HG02759 (cell line): ENCODE results near the gene LHPP.
A peak's percentile ranks its signal among the peaks of the same experiment; 100 is the strongest.

Experiments
- ATAC-seq: cut with Tn5 transposase; IDR thresholded peaks from one replicate; pipeline ENCODE4 v1.9.1; 2021; ENCODE audit warnings: mild to moderate bottlenecking, moderate library complexity; ENCODE audit not compliant: unreplicated experiment

The LHPP gene

DNA sequence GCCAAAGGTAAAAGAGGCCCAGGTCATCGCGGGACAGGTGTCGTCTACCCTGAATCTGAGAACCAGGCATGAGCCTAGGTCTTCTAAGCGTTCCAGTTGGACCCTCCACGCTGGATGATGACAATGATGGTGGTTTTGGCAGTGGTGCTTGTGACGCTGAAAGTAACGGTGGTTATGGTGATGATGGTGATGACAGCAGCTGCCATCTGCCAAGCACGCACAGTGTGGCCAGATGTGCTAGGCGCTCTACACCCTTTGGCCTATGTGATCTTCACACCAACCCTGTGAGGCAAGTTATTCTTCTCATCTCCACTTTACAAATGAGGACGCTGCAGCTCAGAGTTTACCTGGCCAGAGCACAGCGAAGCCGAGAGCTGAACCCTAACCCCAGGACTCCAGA lies 188.6 kb downstream of the LHPP start:
- no peak for ATAC-seq

DNA sequence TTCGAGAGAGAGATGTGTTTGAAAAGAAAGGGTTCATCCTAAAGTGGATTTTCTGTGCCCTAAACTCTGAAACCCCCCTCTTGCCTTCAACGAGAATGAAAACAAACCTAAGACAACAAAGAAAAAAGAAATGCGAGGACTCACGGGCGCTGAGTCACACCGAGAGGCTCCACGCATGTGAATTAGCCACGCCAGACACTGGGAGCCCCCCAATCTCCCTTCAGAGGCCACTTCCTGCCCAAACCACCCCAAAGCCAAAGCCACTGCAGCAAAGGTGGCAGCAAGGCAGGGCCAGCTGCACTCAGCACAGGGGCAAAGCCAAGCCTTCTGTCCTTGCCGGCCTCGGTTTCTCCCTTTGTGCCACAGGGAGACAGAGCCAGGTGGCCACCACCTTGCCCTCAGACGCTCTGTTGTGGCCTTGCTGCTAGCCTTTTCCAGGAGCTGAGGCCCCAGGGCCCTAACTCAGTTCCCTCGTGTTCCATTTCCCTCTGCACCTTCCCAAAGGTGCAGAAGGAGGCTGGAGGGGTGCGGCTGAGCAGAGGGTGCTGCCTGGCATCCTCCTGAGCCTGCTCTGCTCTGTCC lies 189.3 kb downstream of the LHPP start:
- peak; percentile 39 for ATAC-seq

DNA sequence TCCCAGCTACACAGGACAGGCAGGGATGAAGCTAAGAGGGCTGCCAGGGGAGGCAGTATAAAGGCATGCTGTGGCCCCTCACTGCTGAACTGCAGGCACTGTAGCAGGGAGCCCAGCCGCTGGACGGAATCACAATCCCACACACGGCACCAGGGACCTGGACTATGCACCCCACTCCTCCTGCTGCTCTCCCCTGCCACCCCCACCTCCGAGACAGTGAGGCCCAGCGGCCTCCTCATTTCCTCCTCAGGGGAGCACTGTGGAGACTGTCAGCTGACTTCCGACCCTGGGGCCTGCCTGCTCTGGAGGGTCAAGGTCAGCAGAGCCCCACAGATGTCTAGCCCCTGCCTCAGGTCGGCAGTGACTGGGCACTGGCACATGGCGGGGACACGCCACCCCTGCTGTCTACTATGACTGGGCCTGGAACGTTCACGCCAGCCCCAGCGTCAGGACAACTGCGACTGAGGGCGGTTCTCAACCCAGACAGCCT lies 189.8 kb downstream of the LHPP start:
- ATAC-seq, result no peak

DNA sequence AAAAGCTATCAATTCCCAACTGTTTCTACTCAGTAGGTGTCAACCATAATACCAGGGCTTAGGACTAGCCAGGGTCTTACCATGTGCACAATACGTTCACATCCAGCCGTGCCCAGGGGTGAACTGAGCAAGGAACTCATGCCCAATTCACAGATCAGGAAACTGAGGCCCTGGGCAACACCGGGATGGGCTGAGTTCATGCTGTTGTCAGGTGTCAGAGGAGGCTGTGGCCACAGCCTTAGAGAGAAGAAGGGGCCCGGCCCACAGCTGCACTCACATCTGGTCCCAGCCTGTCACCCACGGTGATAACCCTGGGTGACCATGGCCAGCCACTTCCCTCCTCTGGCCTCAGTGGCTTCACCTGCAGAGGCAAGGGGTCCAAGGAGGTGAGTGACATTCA lies 190.6 kb downstream of the LHPP start:
- ATAC-seq, result no peak

- ATAC-seq, result no peak
Observed at GRCh38 chr10:124652701-124653100, 191.1 kb downstream of the LHPP start.

- ATAC-seq, result no peak
Observed at GRCh38 chr10:124653311-124653710, 191.7 kb downstream of the LHPP start.

DNA sequence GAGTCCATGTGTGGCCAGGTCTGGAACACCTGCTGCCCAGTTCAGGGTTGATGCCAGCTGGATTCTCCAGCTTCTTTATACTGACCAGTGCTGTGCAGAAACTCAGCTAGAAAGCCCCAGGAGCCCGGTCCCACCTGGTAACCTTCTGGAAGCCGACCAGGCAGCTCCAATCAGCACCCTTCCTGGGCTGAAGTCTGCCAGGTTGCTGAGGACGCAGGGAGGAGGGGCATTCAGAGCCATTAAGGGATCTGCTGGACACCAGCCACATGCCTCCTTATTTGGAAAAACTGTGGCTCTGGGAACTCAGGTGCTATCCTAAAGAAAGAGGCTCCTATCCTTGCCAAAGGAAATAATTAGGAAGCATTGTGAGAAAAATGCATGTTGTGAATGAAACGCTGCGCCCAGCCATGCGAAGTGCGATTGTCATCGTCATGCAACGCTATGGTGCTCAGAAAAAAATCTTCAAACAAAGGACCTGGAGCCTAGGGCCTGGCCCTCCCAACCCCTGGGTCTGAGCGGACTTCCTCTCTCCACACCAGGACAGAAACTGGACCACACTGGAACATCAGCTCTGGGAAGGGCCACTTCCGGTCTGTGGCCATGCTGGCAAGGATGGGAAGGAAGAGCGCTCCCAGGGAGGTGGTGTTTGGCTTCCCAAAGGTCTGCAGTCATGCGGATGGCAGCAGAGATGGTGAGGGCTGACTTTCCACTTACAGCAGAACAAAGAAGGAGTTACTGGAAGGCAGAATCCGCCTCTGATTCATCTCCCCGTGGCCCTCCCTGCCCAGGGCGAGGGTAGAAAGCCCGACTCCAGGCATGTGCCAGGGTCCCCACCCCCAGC lies 192.4 kb downstream of the LHPP start:
- no peak for ATAC-seq

DNA sequence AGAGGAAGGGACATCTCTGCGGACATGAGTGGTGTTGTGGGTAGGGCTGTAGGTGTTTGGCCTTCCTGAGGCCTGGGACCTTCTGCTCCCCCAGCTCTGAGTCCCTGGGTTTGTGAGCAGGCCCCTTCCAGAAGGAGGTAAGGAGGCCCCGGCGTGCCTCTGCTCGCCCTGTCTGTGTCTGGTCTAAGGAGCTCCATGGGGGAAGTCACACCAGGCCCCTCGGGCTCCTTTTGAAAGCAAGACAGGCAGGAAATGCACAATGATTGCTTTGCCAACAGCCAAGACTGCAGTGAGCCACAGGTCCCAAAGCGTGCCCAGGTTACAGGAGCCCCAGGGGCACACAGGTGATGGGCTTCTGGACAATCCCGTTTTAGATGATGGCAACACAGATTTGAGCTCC lies 193.1 kb downstream of the LHPP start:
- ATAC-seq, result no peak

DNA sequence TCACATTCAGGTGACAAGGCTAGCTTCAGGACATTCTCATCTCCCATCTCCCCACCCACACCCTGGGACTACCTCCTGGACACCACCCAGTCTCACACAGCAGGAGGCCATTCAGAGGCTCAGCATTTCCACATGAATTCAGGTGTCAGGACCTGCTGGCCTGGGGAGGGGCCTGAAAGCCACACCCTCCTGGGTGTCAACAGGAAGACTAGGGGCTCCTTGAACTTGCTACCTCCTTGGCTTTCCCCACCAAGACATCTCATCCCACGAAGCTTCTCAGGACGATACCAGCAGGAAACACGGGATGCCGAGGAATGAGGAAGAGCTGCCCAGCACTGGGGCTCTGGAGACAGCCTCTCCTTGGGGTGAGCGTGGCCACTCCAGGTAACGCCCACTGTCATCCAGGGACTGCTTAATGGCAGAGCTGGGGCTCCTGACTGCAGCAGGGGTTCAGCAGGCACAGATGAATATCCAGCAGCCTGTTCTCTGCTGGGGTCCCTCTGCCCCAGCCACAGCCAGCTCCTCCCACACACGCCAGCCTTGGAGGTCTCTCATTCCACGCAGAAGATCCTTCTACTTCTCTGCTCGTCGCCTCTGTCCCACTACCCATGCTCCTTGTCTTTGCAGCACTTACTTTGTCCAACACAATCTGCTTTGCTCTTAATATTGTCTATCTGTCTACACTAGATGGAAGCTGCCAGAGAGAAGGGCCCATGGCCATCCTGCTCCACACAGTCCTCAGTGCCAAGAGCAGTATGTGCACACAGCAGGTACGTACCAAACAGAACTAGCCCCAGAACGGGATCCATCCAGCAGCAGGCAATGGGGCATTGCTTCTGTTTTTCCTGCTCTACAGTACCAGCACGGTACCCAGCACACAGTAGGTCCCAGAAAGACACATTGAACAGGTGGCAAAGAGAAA lies 193.8 kb downstream of the LHPP start:
- no peak for ATAC-seq

- ATAC-seq, result no peak
Observed at GRCh38 chr10:124656113-124656490, 194.5 kb downstream of the LHPP start.

DNA sequence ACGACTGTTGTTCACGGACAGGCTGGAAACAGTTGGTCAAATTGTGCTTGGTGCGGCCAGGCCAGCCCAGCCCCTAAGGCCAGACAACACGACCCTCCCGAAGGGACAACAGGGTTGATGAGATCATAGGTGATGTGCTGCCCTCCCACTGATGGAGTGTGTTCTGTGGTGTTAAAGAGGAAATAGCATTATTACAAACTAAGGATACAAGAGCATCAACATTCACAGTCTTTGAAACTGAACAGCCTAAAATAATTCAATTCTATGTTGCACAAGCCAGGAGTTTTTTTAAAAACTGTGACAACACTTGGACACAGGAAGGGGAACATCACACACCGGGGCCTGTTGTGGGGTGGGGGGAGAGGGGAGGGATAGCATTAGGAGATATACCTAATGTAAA lies 194.9 kb downstream of the LHPP start:
- no peak for ATAC-seq

DNA sequence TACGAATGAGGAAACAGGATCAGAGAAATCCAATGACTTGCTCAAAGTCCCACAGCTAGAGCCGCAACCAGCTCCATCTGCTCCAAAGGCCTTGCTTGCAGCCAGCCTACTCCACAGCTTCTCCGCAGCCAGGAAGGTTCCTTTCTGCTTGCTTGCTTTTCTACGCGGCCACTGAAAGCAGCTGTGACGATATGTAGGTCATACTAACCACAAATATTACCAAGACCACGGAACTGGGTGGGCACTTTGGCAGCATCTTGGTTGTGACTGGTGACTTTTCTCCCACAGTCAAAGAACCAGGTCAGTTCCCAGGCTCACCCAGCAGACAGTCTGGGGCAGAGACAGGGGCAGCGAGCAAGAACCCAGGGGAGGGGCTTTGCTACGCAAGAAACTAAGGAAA lies 196.2 kb downstream of the LHPP start:
- ATAC-seq, result no peak

DNA sequence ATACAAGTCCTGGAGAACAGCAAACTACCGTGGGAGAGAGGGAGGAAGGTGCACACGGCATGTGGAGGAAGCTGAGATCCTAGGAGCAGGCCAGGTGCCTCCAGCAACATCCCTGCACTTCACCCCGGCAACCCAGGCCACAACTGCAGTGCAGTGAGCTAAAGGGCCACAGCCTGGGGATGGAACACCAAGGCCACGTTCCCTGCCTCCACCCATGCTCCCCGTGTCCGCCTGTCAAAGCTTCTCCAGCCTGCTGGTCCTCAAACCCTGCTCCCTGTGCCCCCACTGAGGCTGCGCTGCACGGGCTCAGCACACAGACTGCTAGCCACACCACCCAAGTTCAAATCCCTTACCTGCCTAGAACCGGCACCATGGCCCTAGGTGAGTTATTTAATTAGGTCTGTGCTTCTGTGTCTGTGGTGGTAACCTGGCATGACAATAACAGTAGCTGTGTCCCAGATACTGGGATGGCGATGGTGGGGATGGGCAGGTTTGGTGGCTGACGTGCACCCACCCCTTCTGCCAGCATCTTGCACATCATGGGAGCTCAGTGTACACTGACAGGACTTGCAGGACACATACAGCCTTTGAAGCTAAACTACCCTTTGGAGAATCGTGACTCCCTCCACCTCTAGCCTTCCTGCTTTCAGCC lies 197.1 kb downstream of the LHPP start:
- ATAC-seq, result no peak

- no peak for ATAC-seq
Observed at GRCh38 chr10:124659380-124659779, 197.8 kb downstream of the LHPP start.

- ATAC-seq, result no peak
Observed at GRCh38 chr10:124660404-124661125, 198.9 kb downstream of the LHPP start.

DNA sequence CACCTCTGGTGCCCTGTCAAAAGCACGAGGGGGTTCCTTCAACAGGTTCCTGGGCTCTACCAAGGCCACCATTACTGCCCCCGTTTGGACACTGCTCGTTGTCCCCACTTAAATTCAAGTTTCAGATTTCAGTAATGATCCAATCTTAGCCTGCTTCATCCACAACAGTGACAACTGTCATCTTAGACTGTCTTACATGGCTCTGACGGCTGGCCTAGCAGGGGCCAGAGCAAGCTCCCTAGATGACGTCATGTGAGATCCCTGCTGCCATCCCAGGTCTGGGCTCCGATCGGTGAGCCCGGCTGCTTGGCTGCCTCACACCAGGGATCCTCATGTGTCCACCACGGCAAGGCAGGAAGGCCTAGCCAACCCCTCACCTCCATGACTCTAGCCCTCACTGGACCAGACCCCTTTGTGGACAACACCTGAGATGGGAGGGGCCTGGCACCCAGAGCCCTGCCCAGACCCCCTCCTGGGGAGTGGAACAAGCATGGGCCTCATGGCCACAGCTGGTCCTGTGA lies 200.1 kb downstream of the LHPP start:
- ATAC-seq, result no peak

DNA sequence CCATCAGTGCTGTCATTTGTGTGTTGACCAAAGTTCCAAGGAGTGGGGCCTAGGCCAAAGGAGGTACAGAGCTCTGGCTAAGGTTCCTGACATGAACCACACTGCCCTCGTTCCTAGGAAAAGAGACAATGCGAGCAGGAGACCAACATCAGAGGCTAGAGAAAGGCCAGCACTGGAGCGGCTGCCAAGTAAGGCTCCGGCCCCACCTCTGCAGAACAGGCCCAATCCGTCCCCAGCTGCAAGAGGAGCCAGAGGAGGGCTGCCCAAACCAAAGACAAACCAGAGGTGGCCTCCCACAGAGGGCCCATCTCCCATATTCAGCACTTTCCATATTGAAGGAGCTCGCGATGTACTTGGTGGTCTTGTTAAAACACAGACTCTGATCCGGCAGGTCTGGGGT lies 201.6 kb downstream of the LHPP start:
- ATAC-seq, result no peak
